Keratinocyte (primary cell): ENCODE data around the gene ZNF391. TPM values are rescaled to one million over a fixed set of nuclear protein-coding genes. Genes with fewer than 3 reads are reported as not detected.

Experiments used
- DNase-seq: peaks from one replicate; pipeline ENCODE4 v3.0.0-alpha.2; 2011; ENCODE audit warnings: low read depth, missing footprints, low spot score
- FAIRE-seq: peaks from 2 replicates; lab custom pipeline; 2011; peaks lifted over from hg19 to GRCh38; lab: Jason Lieb, UNC
- H2AFZ ChIP-seq: 2 replicates; pipeline ENCODE4 v1.6.0; 2012; ENCODE audit warnings: low read length, control low read depth, inconsistent platforms; ENCODE audit not compliant: control insufficient read depth
- H3K27ac ChIP-seq: 2 replicates; pipeline ENCODE4 v1.5.1; 2011; ENCODE audit warnings: low read length; ENCODE audit not compliant: control insufficient read depth, insufficient read depth
- H3K27me3 ChIP-seq: 3 replicates; pipeline ENCODE4 v1.6.0; 2011; ENCODE audit warnings: low read length; ENCODE audit not compliant: control insufficient read depth, insufficient read depth; ENCODE audit errors: extremely low read depth
- H3K36me3 ChIP-seq, 2 experiments: 2 replicates in 1 of 2; 3 replicates in 1 of 2; pipeline ENCODE4 v1.5.1; 2011; ENCODE audit warnings: low read length in 2 of 2, mild to moderate bottlenecking in 1 of 2; ENCODE audit not compliant: control insufficient read depth in 2 of 2, insufficient read depth in 2 of 2; ENCODE audit errors: extremely low read depth in 1 of 2
- H3K4me1 ChIP-seq: 3 replicates; pipeline ENCODE4 v1.5.1; 2011; ENCODE audit warnings: low read length; ENCODE audit not compliant: control insufficient read depth, insufficient read depth; ENCODE audit errors: extremely low read depth
- H3K4me2 ChIP-seq: 3 replicates; pipeline ENCODE4 v1.6.0; 2011; ENCODE audit warnings: low read depth, low read length; ENCODE audit not compliant: control insufficient read depth, insufficient read depth; ENCODE audit errors: extremely low read depth
- H3K4me3 ChIP-seq, 3 experiments: fragments of 200-600 bp in 1 of 3; sonication (generic) in 1 of 3; 2 replicates in 2 of 3; 3 replicates in 1 of 3; pipeline ENCODE4 v1.5.1; 2011 to 2016; ENCODE audit warnings: low read length in 3 of 3, mild to moderate bottlenecking in 3 of 3, control low read depth in 2 of 3, inconsistent platforms in 1 of 3, low read depth in 1 of 3, mixed read lengths in 1 of 3, mixed run types in 1 of 3, moderate library complexity in 1 of 3; ENCODE audit not compliant: control insufficient read depth in 2 of 3, insufficient read depth in 2 of 3; ENCODE audit errors: extremely low read depth in 1 of 3
- H3K79me2 ChIP-seq: 2 replicates; pipeline ENCODE4 v1.6.0; 2012; ENCODE audit warnings: low read length; ENCODE audit not compliant: control insufficient read depth, insufficient read depth
- H3K9ac ChIP-seq: 3 replicates; pipeline ENCODE4 v1.6.0; 2011; ENCODE audit warnings: low read length; ENCODE audit not compliant: control insufficient read depth, insufficient read depth; ENCODE audit errors: extremely low read depth
- H3K9me1 ChIP-seq: 3 replicates; pipeline ENCODE4 v1.6.0; 2011; ENCODE audit warnings: low read length; ENCODE audit not compliant: control insufficient read depth, insufficient read depth; ENCODE audit errors: extremely low read depth
- H3K9me3 ChIP-seq: 2 replicates; pipeline ENCODE4 v1.5.1; 2012; ENCODE audit warnings: low read depth, low read length; ENCODE audit not compliant: control insufficient read depth
- H4K20me1 ChIP-seq: 3 replicates; pipeline ENCODE4 v1.6.0; 2011; ENCODE audit warnings: low read length; ENCODE audit not compliant: control insufficient read depth, insufficient read depth; ENCODE audit errors: extremely low read depth
- EZH2 ChIP-seq: IDR thresholded peaks from one replicate; pipeline ENCODE4 v1.6.1; 2012; ENCODE audit warnings: inconsistent platforms, mild to moderate bottlenecking, low read length, moderate library complexity
- dilution Hi-C: fragments of 300-500 bp; cut with MboI; formaldehyde crosslinking; loops from one replicate; pipeline ENCODE4 v1.7.0; 2020; ENCODE audit warnings: low sequenced_read_pairs; ENCODE audit not compliant: extremely low pct_ligation_motif_present
- polyA plus RNA-seq, 5 experiments: library from polyadenylated mRNA; depleted of rRNA in 3 of 5; stranded (reverse) in 3 of 5; stranded (forward) in 1 of 5; unstranded in 1 of 5; fragments of >200 nt; gene quantifications; 1 replicate in 1 of 5; 2 replicates in 3 of 5; 3 replicates in 1 of 5; pipeline versions ENCODE4 v1.2.1 to v1.2.3, GENCODE V29; 2011 to 2012; ENCODE audit warnings: missing spikeins in 2 of 5, low read depth in 1 of 5, low replicate concordance in 1 of 5
- TF ChIP-seq, protein P1 (sequence below), 3 experiments: IDR thresholded peaks in 1 of 3; conservative IDR thresholded peaks in 1 of 3; optimal IDR thresholded peaks in 1 of 3; 2 replicates in 2 of 3; 3 replicates in 1 of 3; pipeline versions ENCODE3 to v1.5.1; 2011; ENCODE audit warnings: low read length in 3 of 3, mild to moderate bottlenecking in 3 of 3, moderate library complexity in 2 of 3, control low read depth in 1 of 3, inconsistent platforms in 1 of 3; ENCODE audit not compliant: insufficient read depth in 2 of 3; ENCODE audit errors: extremely low read depth in 1 of 3

The ZNF391 gene
- polyA plus RNA-seq, 1 donor (not counting 4 experiments of a cell fraction or from before 2014, with no cell fraction given): 4.5 TPM

DNA sequence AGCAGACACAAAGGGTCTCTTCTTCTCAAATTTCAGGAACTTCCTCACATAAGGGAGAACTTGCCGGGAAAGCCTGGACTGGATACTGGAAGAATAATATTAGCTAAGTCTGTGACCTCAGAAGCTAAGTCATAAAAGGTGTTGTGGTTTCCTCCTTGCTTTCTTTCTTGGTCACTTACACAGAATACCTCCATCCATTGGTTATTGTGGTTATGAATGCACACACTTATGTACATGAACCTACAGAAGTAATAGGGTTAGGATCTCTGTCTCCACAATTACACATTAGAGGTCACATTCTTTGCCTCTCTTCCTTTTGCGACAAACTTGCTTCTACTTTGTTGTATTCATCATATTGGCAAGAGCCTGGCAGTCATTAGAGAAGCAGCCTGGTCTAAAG, 40.4 kb downstream of the ZNF391 start:
- dilution Hi-C loops: no loop called here
- no peak overlapping the region for H3K4me3 ChIP-seq
- DNase-seq: no peak
- H3K79me2 ChIP-seq: no peaks in the 10 kb centered on the region
- H3K9me3 ChIP-seq: no peaks in the 10 kb centered on the region
- no peaks in the 10 kb centered on the region for H3K9me1 ChIP-seq
- no peaks in the 10 kb centered on the region for H3K36me3 ChIP-seq
- H3K9ac ChIP-seq: no peak overlapping the region
- no peak overlapping the region for H3K4me2 ChIP-seq
- H2AFZ ChIP-seq: no peak overlapping the region
- H3K27ac ChIP-seq: no peak overlapping the region
- no peaks in the 10 kb centered on the region for H3K27me3 ChIP-seq
- TF ChIP-seq, protein P1, sequence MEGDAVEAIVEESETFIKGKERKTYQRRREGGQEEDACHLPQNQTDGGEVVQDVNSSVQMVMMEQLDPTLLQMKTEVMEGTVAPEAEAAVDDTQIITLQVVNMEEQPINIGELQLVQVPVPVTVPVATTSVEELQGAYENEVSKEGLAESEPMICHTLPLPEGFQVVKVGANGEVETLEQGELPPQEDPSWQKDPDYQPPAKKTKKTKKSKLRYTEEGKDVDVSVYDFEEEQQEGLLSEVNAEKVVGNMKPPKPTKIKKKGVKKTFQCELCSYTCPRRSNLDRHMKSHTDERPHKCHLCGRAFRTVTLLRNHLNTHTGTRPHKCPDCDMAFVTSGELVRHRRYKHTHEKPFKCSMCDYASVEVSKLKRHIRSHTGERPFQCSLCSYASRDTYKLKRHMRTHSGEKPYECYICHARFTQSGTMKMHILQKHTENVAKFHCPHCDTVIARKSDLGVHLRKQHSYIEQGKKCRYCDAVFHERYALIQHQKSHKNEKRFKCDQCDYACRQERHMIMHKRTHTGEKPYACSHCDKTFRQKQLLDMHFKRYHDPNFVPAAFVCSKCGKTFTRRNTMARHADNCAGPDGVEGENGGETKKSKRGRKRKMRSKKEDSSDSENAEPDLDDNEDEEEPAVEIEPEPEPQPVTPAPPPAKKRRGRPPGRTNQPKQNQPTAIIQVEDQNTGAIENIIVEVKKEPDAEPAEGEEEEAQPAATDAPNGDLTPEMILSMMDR (optimal IDR thresholded peaks at IDR 0.05 in 1 of 3, IDR thresholded peaks at IDR 0.05 in 1 of 3, conservative IDR thresholded peaks at IDR 0.05 in 1 of 3; ENCODE audit: extremely low read depth in 1 of 3, insufficient read depth in 2 of 3, low read length in 3 of 3): no peak
- TF ChIP-seq EZH2: no peak
- no peak for FAIRE-seq
- H4K20me1 ChIP-seq: no peaks in the 10 kb centered on the region
- no peaks in the 10 kb centered on the region for H3K4me1 ChIP-seq

DNA sequence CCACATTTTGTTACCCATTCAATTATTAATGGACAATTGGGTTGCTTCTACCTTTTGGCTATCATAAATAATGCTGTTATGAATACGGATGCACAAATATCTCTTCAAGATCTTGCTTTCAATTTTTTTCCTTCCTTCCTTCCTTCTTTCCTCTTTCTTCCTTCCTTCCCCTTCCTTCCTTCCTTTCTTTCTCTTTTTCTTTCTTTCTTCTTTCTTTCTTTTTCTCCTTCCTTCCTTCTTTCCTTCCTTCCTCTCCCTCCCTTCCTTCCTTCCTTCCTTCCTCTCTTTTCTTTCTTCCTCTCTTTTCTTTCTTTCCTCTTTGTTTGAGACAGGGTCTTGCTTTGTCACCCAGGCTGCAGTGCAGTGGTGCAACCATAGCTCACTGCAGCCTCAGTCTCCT, 45.2 kb downstream of the ZNF391 start:
- dilution Hi-C loops: no loop called here
- Histone ChIP-seq H4K20me1 (no peaks in the 10 kb centered on the region), H3K9me3 (no peaks in the 10 kb centered on the region), H3K36me3 (no peaks in the 10 kb centered on the region), H3K4me2 (no peak overlapping the region), H3K79me2 (no peaks in the 10 kb centered on the region), H3K4me1 (no peaks in the 10 kb centered on the region), H3K9ac (no peak overlapping the region), H3K27ac (no peak overlapping the region), H2AFZ (no peak overlapping the region), H3K4me3 (no peak overlapping the region), H3K9me1 (no peaks in the 10 kb centered on the region), H3K27me3 (no peaks in the 10 kb centered on the region)
- no peak for FAIRE-seq
- DNase-seq: no peak
- TF ChIP-seq, protein P1 (optimal IDR thresholded peaks at IDR 0.05 in 1 of 3, IDR thresholded peaks at IDR 0.05 in 1 of 3, conservative IDR thresholded peaks at IDR 0.05 in 1 of 3; ENCODE audit: extremely low read depth in 1 of 3, insufficient read depth in 2 of 3, low read length in 3 of 3): no peak
- TF ChIP-seq EZH2: no peak
